ENCODE data around the gene METRNL.

DNA sequence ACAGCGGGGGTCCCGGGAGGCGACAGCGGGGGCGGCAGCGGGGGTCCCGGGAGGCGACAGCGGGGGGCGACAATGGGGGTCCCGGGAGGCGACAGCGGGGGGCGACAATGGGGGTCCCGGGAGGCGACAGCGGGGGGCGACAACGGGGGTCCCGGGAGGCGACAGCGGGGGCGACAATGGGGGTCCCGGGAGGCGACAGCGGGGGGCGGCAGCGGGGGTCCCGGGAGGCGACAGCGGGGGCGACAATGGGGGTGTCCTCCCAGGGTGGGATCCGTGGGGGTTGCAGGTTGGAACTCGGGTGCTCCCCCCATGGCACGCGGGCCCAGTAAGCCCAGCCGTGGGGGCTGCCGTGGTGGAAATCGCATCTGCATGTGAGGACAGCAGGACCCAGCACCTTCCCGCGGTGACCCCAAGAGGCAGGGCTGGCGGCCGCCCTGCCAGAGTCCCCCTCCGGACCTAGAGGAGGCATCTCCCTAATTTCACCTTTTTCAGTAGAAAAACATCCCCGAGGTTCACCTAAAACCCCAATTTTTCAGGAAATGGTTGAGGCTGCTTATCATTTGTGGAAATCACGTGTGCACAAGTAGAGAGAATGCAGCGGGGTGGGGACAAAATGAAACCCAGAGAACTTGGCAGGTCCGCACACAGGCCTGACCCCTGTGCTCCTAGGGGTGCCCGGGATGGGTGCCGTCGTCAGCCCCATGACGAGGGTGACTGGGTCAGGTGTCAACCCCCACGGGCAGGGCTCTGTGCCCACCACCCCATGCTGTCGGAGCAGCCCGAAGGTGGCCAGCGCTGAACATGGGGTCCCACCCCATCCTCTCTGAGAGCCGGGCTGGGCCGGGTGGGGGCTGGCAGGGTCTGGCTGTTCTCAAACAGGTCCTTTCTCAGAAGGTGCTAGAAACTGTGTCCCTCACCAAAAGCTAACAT lies 10.5 kb upstream of the METRNL start:
- TF ChIP-seq CTBP1 (IDR thresholded peaks at IDR 0.05; ENCODE audit: borderline replicate concordance), result no peak
- no peak for TF ChIP-seq SP1 (IDR thresholded peaks at IDR 0.05)
- TF ChIP-seq ARNT (IDR thresholded peaks at IDR 0.05), result no peak
- no peak for TF ChIP-seq ELF4 (IDR thresholded peaks at IDR 0.05)
- no peak for TF ChIP-seq ZNF384 (IDR thresholded peaks at IDR 0.05)
- no peak for TF ChIP-seq BHLHE40 (IDR thresholded peaks at IDR 0.05; ENCODE audit: borderline replicate concordance)
- no peak for TF ChIP-seq FOXK2 (IDR thresholded peaks at IDR 0.05)
- TF ChIP-seq TARDBP (IDR thresholded peaks at IDR 0.05), result no peak
- TF ChIP-seq SUZ12 (IDR thresholded peaks at IDR 0.05), result no peak
- TF ChIP-seq FOXM1 (IDR thresholded peaks at IDR 0.05; ENCODE audit: borderline replicate concordance), result no peak
- no peak for TF ChIP-seq FOXA1 (IDR thresholded peaks at IDR 0.05)
- TF ChIP-seq NFRKB (IDR thresholded peaks at IDR 0.05), result no peak
- no peak for TF ChIP-seq L3MBTL2 (conservative IDR thresholded peaks at IDR 0.05)
- no peak for TF ChIP-seq HDGF (IDR thresholded peaks at IDR 0.05; ENCODE audit: borderline replicate concordance)
